ENCODE results near the gene USF3.

USF3 gene

GRCh38 chr3:113696658-113697499 is 437 bp upstream of the USF3 start:
- peak; percentile 100 for DNase-seq (ENCODE audit: low spot score)

DNA sequence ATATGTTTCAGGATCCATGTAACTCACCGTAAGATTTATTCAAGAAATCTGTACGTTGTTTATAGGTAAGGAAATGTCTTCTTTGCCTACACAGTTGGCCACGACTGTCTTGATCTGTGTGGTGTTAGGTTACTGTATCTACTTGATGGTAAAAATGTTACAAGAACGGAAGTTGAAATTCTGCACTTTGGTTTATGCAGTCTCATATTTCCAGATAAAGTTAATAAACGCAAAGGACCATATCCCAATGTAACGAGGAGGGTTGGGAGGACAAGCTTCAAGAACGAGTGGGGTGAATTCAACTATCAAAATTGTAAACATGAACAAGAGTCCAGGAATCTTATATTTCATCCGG is 1.0 kb downstream of the USF3 start:
- DNase-seq (ENCODE audit: low spot score): peak; percentile 8

GRCh38 chr3:113690482-113690881 is 6.0 kb downstream of the USF3 start:
- no peak for DNase-seq (ENCODE audit: low spot score)

DNA sequence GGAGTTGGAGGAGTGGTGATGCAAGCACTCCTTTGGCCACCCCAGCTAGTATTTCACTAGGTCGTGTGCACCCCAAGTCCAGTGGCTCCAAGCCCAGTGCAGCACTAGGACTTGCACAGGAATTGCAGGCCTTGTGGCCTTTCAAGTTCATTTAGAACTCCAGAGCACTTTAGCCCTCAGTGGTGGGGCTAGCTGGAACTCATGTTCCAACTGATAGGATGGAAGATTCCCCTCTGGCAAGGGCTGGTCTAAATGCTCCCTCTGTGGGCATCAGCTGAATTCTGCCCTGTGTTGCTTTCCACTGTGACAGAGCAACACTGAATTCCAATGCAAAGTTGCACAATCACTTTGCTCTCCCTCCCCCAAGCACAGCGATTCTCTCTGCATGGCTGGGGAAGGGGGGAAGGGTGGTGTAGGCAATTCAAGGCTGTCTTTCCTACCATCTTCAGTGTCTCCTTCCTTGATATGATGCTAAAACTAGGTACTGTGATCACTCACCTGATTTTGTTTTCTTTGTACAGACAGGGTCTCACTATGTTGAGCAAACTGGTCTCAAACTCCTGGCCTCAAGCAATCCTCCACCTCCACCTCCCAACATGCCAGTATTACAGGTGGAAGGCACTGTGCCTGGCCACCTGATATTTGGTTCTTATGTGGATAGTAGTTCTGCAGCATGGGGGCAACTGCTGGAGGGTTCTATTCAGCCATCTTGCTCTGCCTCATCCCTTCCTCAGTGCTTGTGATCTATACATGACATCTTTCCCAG is 10.3 kb downstream of the USF3 start:
- DNase-seq (ENCODE audit: low spot score): no peak

DNA sequence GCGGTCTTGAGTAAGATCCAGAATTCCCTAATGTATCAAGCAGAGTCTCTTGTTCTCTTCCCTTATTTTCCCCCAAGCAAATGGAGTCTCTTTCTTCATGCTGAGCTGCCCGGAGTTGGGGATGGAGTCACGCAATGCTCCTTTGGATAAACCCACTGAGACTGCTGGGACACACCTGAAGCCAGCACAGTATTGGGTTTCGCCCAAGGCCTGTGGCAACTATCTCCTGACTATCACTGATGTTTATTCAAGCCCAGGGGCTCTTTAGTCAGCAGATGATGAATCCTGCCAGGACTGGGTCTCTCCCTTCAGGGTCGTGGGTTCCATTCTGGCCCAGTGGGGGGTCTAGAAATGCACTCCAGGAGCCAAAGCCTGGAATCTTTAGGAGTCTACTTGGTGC is 11.3 kb downstream of the USF3 start:
- DNase-seq (ENCODE audit: low spot score): no peak

- no peak for DNase-seq (ENCODE audit: low spot score)
These were observed 12.1 kb downstream of the USF3 start for GRCh38 chr3:113684271-113684819.

DNA sequence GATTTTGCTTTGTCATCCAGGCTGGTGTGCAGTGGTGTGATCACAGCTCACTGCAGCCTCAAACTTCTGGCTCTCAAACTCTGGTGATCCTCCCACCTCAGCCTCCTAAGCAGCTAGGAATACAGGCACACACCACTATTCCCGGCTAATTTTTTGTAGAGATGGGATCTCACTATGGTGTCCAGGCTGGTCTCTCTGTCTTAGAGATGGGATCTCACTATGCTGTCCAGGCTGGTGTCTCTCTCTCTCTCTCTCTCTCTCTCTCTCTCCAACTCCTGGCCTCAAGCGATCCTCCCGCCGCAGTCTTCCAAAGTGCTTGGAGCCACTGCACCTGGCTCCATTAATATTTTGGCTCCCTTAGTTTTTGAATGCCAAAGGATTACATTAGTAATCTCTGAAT is 17.7 kb downstream of the USF3 start:
- DNase-seq (ENCODE audit: low spot score): no peak

GRCh38 chr3:113677737-113678136 is 18.7 kb downstream of the USF3 start:
- DNase-seq (ENCODE audit: low spot score): no peak

DNA sequence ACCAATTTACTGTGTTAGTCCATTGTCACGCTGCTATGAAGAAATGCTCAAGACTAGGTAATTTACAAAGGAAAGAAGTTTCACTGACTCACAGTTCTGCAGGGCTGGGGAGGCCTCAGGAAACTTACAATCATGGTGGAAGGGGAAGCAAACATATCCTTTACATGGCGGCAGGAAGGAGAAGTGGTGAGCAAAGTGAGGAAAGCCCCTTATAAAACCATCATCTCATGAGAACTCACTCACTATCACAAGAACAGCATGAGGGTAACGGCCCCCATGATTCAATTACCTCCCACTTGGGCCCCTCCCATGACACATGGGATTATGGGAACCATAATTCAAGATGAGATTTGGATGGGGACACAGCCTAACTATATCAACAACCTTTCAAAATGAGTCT is 20.2 kb downstream of the USF3 start:
- no peak for DNase-seq (ENCODE audit: low spot score)

- DNase-seq (ENCODE audit: low spot score): no peak
These were observed 22.8 kb downstream of the USF3 start for GRCh38 chr3:113673593-113673992.

DNA sequence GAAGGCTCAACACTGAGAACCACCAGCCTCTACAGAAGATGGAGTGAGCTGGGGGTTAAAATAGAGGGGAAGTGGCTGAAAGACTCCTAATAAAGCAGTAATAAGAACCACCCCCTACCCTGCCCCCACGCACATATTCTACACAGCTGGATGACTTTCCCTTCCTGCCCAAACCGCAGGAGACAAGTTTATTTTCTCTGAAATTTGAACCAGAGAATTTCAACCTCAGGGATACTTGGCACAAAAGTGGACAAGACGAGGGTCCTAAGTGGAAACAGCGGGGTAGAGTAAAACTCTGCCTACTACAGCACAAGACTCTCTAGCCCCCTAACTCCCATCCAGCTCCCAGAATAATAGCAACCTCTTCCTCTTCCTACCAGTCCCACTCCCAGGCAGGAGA is 28.4 kb downstream of the USF3 start:
- no peak for DNase-seq (ENCODE audit: low spot score)

GRCh38 chr3:113664523-113665094 is 31.8 kb downstream of the USF3 start:
- DNase-seq (ENCODE audit: low spot score): no peak

DNA sequence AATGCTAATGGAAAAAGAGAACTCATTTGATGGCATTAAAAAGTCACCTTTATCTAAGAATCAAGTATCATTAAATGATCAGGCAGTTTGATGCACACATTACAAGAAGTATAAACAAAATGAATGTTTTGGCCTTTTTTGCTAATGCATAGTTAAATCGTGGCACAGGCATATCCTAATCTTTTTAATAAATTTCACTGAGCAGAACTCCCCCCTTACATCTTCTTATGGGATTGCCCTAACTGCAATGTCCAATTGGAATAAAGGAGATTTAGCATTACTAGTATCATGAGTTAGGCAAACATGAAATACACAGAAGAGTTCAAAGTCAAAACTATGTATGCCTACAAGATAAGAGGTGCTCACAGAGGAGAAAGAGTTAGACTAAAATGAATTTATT is 32.7 kb downstream of the USF3 start:
- no peak for DNase-seq (ENCODE audit: low spot score)

DNA sequence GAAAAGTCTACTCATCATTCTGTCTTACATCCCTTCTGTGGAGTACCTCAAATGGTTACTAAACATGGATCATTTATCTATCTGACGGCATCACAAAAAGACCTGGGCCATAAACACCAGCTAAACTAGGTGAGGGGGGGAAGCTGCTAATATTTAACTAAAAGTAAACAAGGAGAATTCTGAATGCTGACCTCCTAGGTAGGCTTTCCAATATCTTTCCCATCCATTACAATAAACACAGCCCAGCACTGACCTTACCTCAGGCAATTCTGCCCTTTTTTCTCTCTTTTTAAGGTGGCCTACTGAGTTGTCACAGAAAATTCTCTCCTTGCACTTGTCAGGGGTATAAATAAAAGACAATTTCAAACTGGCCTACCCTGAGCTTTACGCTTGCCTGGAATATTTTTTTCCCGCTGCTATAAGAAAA is 33.1 kb downstream of the USF3 start:
- no peak for DNase-seq (ENCODE audit: low spot score)

DNA sequence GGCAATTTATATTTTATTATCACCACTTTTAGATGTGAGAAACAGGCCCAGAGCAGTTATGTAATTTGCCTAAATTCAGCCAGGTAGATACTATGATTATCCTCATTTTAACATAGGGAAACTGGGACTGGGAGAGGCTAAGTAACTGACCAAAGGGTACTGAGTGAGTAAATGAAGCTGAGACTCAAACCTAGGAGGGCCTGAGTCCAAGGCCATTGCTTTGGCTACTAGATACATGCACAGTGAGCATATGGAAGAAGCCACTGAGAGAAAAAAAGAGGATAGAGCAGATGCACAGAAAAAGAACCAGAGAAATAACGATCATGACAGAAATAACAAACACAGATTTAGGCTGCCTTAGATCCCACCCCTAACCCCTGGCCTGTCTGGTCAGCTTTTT is 33.6 kb downstream of the USF3 start:
- DNase-seq (ENCODE audit: low spot score): no peak

DNA sequence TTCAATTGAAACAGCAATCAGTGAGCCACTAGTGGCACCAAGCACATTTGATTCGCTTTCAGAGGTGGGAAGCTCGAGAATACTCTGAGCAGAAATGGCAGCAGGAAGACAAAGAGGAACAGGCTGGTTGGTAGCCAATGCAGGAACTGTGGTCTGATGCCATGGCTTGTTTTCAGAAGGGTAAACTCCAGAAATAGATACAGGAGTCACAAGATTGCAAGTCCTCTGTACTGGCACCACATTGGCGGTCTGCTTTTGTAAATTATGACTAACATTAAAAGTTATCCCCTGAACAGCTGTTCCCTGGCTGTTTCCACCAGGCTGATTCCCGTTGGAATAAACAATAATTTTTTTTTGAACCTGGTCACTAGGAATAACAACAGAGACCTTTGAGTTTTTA is 35.5 kb downstream of the USF3 start:
- DNase-seq (ENCODE audit: low spot score): peak; percentile 41

DNA sequence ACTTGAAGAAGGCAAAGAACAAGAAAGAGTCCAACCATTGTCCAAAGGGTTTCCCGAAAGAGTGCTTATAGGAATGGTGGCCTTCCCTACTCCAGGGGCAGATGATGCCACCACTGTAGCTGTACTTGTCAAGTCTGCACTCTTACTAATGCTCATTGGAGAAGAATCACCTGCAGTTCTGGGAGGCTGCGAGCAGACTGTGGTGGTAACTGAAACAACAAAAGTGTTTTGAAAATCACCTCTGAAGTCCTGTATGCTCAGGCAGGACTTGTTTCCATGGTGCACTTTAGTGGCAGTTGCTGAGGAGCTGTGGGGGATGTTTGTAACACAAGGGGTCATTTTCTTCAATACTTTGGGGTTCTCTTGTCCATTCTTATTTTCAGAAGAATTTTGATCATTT is 36.0 kb downstream of the USF3 start:
- no peak for DNase-seq (ENCODE audit: low spot score)

DNA sequence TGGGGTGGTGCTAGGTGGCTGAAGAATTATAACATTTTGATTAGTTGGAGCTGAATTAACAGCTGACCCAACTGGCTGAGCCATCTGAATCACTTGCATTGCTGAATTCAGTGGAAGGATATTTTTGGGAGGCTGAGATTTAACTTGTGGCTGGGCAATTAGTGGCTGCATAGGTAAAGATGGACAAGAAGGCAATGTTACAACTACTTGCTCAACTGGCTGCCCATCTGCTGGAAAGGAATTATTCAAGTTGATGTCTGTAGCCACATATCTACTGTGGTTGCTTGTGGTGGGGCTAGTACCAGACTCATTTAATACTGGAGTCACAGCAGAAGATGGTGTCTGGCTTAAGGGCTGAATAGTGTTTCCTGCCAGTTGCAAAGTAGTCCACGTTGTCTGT is 36.4 kb downstream of the USF3 start:
- no peak for DNase-seq (ENCODE audit: low spot score)

GRCh38 chr3:113659101-113659541 is 37.3 kb downstream of the USF3 start:
- DNase-seq (ENCODE audit: low spot score): peak; percentile 55

- DNase-seq (ENCODE audit: low spot score): no peak
These were observed 38.3 kb downstream of the USF3 start for GRCh38 chr3:113658107-113658506.

DNA sequence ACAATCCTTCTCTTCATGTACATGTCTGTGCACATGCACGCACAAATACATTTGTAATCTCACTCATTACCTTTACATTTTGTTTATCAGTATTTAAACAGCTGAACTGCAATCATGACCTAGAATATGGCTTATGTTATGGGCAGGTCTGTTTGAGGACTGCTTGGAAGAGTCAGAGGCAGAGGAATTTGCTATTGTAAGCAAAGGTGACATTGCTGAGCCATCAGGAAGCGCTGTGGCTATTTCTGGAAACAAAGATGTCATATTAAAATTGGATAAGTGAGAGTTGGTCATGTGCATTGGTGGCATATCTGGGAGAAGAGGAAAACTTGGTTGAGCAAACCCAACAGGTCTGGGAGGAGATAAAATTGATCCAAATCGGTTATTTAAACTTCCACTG is 41.6 kb downstream of the USF3 start:
- DNase-seq (ENCODE audit: low spot score): no peak

GRCh38 chr3:113654310-113654709 is 42.1 kb downstream of the USF3 start:
- DNase-seq (ENCODE audit: low spot score): no peak

All from germinal center (tissue), 1 donor.